OCI-LY3 (cell line): ENCODE measurements around the gene MCOLN2.

Source experiments
- EZH2phosphoT487 ChIP-seq: fragments of 200-600 bp; shearing (Covaris generic); IDR thresholded peaks from 2 replicates; pipeline ENCODE4 v1.6.1; 2018; ENCODE audit warnings: antibody characterized with exemption, mixed run types, low read depth
- TF ChIP-seq, protein P1 (sequence below): fragments of 200-600, 300-600 bp; sonication (generic); IDR thresholded peaks from 2 replicates; pipeline ENCODE4 v1.5.1; 2014; ENCODE audit warnings: antibody characterized with exemption, low read length, low read depth

DNA sequence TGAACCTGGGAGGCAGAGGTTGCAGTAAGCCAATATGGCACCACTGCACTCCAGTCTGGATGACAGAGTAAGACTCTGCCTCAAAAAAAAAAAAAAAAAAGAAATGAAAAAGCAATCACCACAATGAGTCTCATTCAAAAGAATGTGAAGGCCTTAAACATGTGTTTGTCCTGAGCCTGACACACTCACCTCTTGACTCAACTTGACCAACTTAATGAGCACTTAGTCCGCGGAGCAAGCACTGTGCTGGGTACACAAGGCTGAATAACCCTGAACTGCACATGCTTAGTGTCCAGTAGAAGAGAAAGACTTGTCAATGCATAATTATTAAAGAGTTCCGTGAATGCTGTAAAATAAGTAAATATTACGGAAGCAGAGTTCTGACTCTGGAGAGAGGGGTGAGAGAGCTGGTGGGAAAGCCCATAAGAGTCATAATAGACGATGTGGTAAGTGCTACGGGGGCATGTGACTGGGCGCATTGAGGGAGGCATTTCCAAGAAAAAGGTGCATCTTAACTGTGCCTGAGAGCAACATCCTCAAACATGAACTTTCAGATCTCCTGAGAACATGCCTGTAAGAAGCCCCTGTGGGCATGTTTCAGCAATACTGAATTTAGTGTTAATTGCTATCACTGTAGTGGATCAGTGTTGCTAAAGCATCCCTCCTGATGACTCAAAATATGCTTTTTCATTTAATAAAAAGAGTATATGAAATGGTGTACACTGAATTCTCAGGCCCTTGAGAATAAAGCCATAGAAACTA lies 27.2 kb downstream of the MCOLN2 start:
- TF ChIP-seq, protein P1, sequence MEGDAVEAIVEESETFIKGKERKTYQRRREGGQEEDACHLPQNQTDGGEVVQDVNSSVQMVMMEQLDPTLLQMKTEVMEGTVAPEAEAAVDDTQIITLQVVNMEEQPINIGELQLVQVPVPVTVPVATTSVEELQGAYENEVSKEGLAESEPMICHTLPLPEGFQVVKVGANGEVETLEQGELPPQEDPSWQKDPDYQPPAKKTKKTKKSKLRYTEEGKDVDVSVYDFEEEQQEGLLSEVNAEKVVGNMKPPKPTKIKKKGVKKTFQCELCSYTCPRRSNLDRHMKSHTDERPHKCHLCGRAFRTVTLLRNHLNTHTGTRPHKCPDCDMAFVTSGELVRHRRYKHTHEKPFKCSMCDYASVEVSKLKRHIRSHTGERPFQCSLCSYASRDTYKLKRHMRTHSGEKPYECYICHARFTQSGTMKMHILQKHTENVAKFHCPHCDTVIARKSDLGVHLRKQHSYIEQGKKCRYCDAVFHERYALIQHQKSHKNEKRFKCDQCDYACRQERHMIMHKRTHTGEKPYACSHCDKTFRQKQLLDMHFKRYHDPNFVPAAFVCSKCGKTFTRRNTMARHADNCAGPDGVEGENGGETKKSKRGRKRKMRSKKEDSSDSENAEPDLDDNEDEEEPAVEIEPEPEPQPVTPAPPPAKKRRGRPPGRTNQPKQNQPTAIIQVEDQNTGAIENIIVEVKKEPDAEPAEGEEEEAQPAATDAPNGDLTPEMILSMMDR: no peak
- TF ChIP-seq EZH2phosphoT487: no peak
